SK-N-DZ (cell line): ENCODE data around the gene B3GNT7. TPM values are rescaled to one million over a fixed set of nuclear protein-coding genes. Genes with fewer than 3 reads are reported as not detected.
"Not testable (repeated sequence)": the region's sequence is repeated elsewhere in the genome, so short reads cannot be mapped to it uniquely, and the experiment has no call there.

ENCODE experiments used
- DNase-seq: peaks from one replicate; pipeline ENCODE4 v3.0.0-alpha.2; 2015; ENCODE audit warnings: low spot score
- polyA plus RNA-seq, 2 experiments: library from polyadenylated mRNA; depleted of rRNA; stranded (reverse); fragments of >200 nt; gene quantifications; 2 replicates each; pipeline ENCODE4 v1.2.3, GENCODE V29; 2014

The B3GNT7 gene
- 0.24 TPM in 1 of 2 replicates, not detected in the other for polyA plus RNA-seq (2014; cell fraction: cytosol; rRNA removed)
- 0.07 TPM in 1 of 2 replicates, not detected in the other for polyA plus RNA-seq (2014; cell fraction: nucleus; rRNA removed)

GRCh38 chr2:231395188-231396057, at the start of gene B3GNT7:
Gene B3GNT7 (plus strand): TSS chr2:231395710. CDS start chr2:231395804, 94 bp downstream.
- DNase-seq: no peak

GRCh38 chr2:231347081-231347480, 48.4 kb upstream of the B3GNT7 start:
- DNase-seq: no peak

GRCh38 chr2:231347638-231348037, 47.9 kb upstream of the B3GNT7 start:
- DNase-seq: no peak

- no peak for DNase-seq
These were observed 47.3 kb upstream of the B3GNT7 start for GRCh38 chr2:231348173-231348572.

- no peak for DNase-seq
These were observed 46.7 kb upstream of the B3GNT7 start for GRCh38 chr2:231348704-231349373.

GRCh38 chr2:231349374-231349735, 46.2 kb upstream of the B3GNT7 start:
- DNase-seq: not testable (repeated sequence)

- DNase-seq: no peak
These were observed 43.9 kb upstream of the B3GNT7 start for GRCh38 chr2:231351648-231352047.

GRCh38 chr2:231353469-231353868, 42.0 kb upstream of the B3GNT7 start:
- no peak for DNase-seq

- DNase-seq: peak; percentile 16
These were observed 39.7 kb upstream of the B3GNT7 start for GRCh38 chr2:231355508-231356465.

GRCh38 chr2:231356466-231356844, 39.1 kb upstream of the B3GNT7 start:
- DNase-seq: no peak

GRCh38 chr2:231357048-231357447, 38.5 kb upstream of the B3GNT7 start:
- DNase-seq: no peak

GRCh38 chr2:231357931-231358330, 37.6 kb upstream of the B3GNT7 start:
- no peak for DNase-seq

GRCh38 chr2:231359441-231359840, 36.1 kb upstream of the B3GNT7 start:
- DNase-seq: no peak

GRCh38 chr2:231359948-231360347, 35.6 kb upstream of the B3GNT7 start:
- DNase-seq: peak; percentile 29

GRCh38 chr2:231360401-231360800, 35.1 kb upstream of the B3GNT7 start:
- DNase-seq: no peak

- DNase-seq: no peak
These were observed 34.6 kb upstream of the B3GNT7 start for GRCh38 chr2:231360881-231361371.

GRCh38 chr2:231361701-231362554, 33.6 kb upstream of the B3GNT7 start:
- no peak for DNase-seq

GRCh38 chr2:231362555-231363184, 32.8 kb upstream of the B3GNT7 start:
- no peak for DNase-seq

- DNase-seq: no peak
These were observed 31.4 kb upstream of the B3GNT7 start for GRCh38 chr2:231364061-231364460.
